ENCODE measurements around the gene SDS.
A peak's percentile ranks its signal among the peaks of the same experiment; 100 is the strongest.

The SDS gene

DNA sequence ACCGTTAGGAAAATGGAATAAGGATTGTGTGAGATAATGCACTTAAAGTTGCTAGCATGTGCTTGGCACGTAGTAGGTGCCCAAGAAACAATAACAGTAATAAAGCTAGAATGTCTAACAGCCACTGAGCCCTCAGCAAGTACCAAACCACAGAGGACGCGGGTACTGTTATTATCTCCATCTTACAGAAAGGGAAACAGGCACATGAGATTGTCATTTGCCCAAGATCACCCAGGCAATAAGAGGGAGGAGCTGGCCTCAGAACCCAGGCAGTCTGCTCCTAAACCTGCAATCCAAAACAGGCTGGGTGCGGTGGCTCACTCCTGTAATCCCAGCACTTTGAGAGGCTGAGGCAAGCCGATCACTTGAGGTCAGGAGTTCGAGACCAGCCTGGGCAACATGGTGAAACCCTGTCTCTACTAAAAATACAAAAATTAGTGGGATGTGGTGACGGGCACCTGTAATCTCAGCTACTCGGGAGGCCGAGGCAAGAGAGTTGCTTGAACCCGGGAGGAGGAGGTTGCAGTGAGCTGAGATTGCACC is 5.1 kb upstream of the SDS start:
- no peaks in the 10 kb centered on the region for H3K9me3 ChIP-seq (ENCODE audit: control insufficient read depth, low read length)
- 96% methylated on average over 10 of the region's 11 CpGs for WGBS
- no peak for DNase-seq
- no peak overlapping the region for H3K14ac ChIP-seq (ENCODE audit: low read length in 2 of 2)
- no peaks in the 10 kb centered on the region for H3K27me3 ChIP-seq (ENCODE audit: control insufficient read depth in 1 of 2, insufficient read depth in 1 of 2, low read length in 2 of 2)
- no peak overlapping the region for H2BK120ac ChIP-seq (ENCODE audit: low read depth, low read length)
- H3K4me2 ChIP-seq (ENCODE audit: low read length, poor library complexity, severe bottlenecking) = no peak overlapping the region
- H3K79me1 ChIP-seq (replicated peaks; ENCODE audit: low read length, poor library complexity, severe bottlenecking) = no peaks in the 10 kb centered on the region
- H2AK5ac ChIP-seq (ENCODE audit: low read length, severe bottlenecking) = no peak overlapping the region
- no peak overlapping the region for H4K91ac ChIP-seq (ENCODE audit: low read length)
- peaks cover 6% of the 10 kb centered on the region for H3K4me1 ChIP-seq (ENCODE audit: control insufficient read depth, insufficient read depth, low read depth, low read length)
- no peak overlapping the region for H3K27ac ChIP-seq (ENCODE audit: low read length, poor library complexity, severe bottlenecking)
- H3K23ac ChIP-seq (ENCODE audit: low read length in 2 of 2) = no peak overlapping the region
- no peak overlapping the region for H2BK15ac ChIP-seq (ENCODE audit: low read depth, poor library complexity, severe bottlenecking)
- no peaks in the 10 kb centered on the region for H3K36me3 ChIP-seq (ENCODE audit: control insufficient read depth in 1 of 2, insufficient read depth in 2 of 2, low read depth in 1 of 2, low read length in 2 of 2)
- no peak overlapping the region for H2AFZ ChIP-seq (ENCODE audit: low read depth, low read length)
- no peak overlapping the region for H3K4ac ChIP-seq (ENCODE audit: low read depth in 1 of 2, low read length in 2 of 2)
- no peak overlapping the region for H3K4me3 ChIP-seq (ENCODE audit: insufficient read depth in 1 of 2, low read depth in 1 of 2, low read length in 2 of 2)
- no peak overlapping the region for H3K9ac ChIP-seq (ENCODE audit: low read length)
- H2BK12ac ChIP-seq (ENCODE audit: low read length in 2 of 2) = no peak overlapping the region
- no peak overlapping the region for H2BK5ac ChIP-seq (ENCODE audit: low read depth, low read length, poor library complexity, severe bottlenecking)
- no peak overlapping the region for H3K18ac ChIP-seq (ENCODE audit: low read depth in 1 of 2, low read length in 2 of 2)
- H4K8ac ChIP-seq (ENCODE audit: low read length) = no peak overlapping the region

DNA sequence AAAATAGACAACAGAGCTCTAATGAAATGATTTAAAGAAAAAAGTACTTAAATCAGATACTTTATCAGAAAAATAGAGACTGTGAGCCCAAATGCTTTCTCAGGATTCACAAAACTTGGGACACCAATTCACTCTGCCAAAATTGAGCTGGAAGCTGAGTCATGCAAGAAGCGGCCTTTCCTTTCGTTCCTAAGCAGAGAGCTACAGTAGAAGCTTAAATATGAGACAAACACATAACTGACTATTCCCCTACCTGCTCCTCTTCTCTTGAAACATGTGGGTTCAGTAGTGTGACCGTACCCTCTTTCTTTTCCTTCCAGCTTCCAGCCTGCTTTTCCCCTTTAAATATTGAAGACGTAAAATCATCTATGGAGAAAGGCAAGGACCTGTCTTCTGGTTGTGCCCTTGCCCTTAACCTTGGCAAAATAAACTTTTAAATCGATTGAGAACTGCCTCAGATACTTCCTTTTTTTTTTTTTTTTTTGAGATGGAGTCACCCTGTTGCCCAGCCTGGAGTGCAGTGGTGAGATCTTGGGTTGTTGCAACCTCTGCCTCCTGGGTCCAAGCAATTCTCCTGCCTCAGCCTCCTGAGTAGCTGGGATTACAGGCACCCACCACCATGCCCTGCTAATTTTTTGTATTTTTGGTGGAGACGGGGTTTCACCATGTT is 4.4 kb upstream of the SDS start:
- H3K9me3 ChIP-seq (ENCODE audit: control insufficient read depth, low read length) = no peaks in the 10 kb centered on the region
- no peak overlapping the region for H2BK120ac ChIP-seq (ENCODE audit: low read depth, low read length)
- no peaks in the 10 kb centered on the region for H3K79me1 ChIP-seq (replicated peaks; ENCODE audit: low read length, poor library complexity, severe bottlenecking)
- no peak for DNase-seq
- H3K36me3 ChIP-seq (ENCODE audit: control insufficient read depth in 1 of 2, insufficient read depth in 2 of 2, low read depth in 1 of 2, low read length in 2 of 2) = no peaks in the 10 kb centered on the region
- H4K91ac ChIP-seq (ENCODE audit: low read length) = no peak overlapping the region
- H2AK5ac ChIP-seq (ENCODE audit: low read length, severe bottlenecking) = no peak overlapping the region
- no peak overlapping the region for H3K4me3 ChIP-seq (ENCODE audit: insufficient read depth in 1 of 2, low read depth in 1 of 2, low read length in 2 of 2)
- no peak overlapping the region for H2BK12ac ChIP-seq (ENCODE audit: low read length in 2 of 2)
- no peak overlapping the region for H3K18ac ChIP-seq (ENCODE audit: low read depth in 1 of 2, low read length in 2 of 2)
- H3K27me3 ChIP-seq (ENCODE audit: control insufficient read depth in 1 of 2, insufficient read depth in 1 of 2, low read length in 2 of 2) = no peaks in the 10 kb centered on the region
- H3K27ac ChIP-seq (ENCODE audit: low read length, poor library complexity, severe bottlenecking) = no peak overlapping the region
- H4K8ac ChIP-seq (ENCODE audit: low read length) = no peak overlapping the region
- H3K23ac ChIP-seq (ENCODE audit: low read length in 2 of 2) = no peak overlapping the region
- H3K4me1 ChIP-seq (ENCODE audit: control insufficient read depth, insufficient read depth, low read depth, low read length) = peaks cover 2% of the 10 kb centered on the region
- no peak overlapping the region for H3K14ac ChIP-seq (ENCODE audit: low read length in 2 of 2)
- H2BK5ac ChIP-seq (ENCODE audit: low read depth, low read length, poor library complexity, severe bottlenecking) = no peak overlapping the region
- H3K4ac ChIP-seq (ENCODE audit: low read depth in 1 of 2, low read length in 2 of 2) = no peak overlapping the region
- no peak overlapping the region for H3K4me2 ChIP-seq (ENCODE audit: low read length, poor library complexity, severe bottlenecking)
- H2BK15ac ChIP-seq (ENCODE audit: low read depth, poor library complexity, severe bottlenecking) = no peak overlapping the region
- no peak overlapping the region for H2AFZ ChIP-seq (ENCODE audit: low read depth, low read length)
- H3K9ac ChIP-seq (ENCODE audit: low read length) = peak overlapping the region; percentile 73
- WGBS = 78% methylated on average over 6 of the region's 6 CpGs

DNA sequence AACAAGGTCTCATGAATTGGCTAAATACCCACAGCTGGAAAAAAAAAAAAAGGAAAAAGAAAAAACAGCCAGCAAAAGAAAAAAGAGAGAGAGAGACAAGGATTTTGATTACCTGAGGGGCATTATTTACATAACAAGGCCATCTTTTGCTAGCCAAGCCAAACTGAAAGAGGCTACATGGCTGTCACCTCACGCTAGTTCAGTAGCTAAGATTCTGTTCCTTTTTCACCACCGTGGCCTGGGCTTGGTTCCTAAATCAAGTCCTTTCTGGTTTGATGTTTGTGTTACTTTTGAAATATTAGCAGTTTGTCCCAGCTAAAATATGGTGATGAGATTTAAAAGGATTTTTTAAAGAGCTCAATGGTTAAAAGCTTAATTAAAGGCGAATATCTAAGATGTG is 2.0 kb upstream of the SDS start:
- Histone ChIP-seq H4K8ac (ENCODE audit: low read length) (no peak overlapping the region), H3K79me1 (replicated peaks; ENCODE audit: low read length, poor library complexity, severe bottlenecking) (no peaks in the 10 kb centered on the region), H3K4me3 (ENCODE audit: insufficient read depth in 1 of 2, low read depth in 1 of 2, low read length in 2 of 2) (no peak overlapping the region), H3K9ac (ENCODE audit: low read length) (no peak overlapping the region), H3K14ac (ENCODE audit: low read length in 2 of 2) (no peak overlapping the region), H3K36me3 (ENCODE audit: control insufficient read depth in 1 of 2, insufficient read depth in 2 of 2, low read depth in 1 of 2, low read length in 2 of 2) (no peaks in the 10 kb centered on the region), H2BK15ac (ENCODE audit: low read depth, poor library complexity, severe bottlenecking) (no peak overlapping the region), H3K4me2 (ENCODE audit: low read length, poor library complexity, severe bottlenecking) (no peak overlapping the region), H3K27ac (ENCODE audit: low read length, poor library complexity, severe bottlenecking) (no peak overlapping the region), H3K23ac (ENCODE audit: low read length in 2 of 2) (no peak overlapping the region), H2BK120ac (ENCODE audit: low read depth, low read length) (no peak overlapping the region), H2AFZ (ENCODE audit: low read depth, low read length) (no peak overlapping the region), H3K18ac (ENCODE audit: low read depth in 1 of 2, low read length in 2 of 2) (no peak overlapping the region), H3K27me3 (ENCODE audit: control insufficient read depth in 1 of 2, insufficient read depth in 1 of 2, low read length in 2 of 2) (no peaks in the 10 kb centered on the region), H2BK5ac (ENCODE audit: low read depth, low read length, poor library complexity, severe bottlenecking) (no peak overlapping the region), H4K91ac (ENCODE audit: low read length) (no peak overlapping the region), H3K4ac (ENCODE audit: low read depth in 1 of 2, low read length in 2 of 2) (no peak overlapping the region), H2BK12ac (ENCODE audit: low read length in 2 of 2) (no peak overlapping the region), H2AK5ac (ENCODE audit: low read length, severe bottlenecking) (no peak overlapping the region), H3K9me3 (ENCODE audit: control insufficient read depth, low read length) (no peaks in the 10 kb centered on the region), H3K4me1 (ENCODE audit: control insufficient read depth, insufficient read depth, low read depth, low read length) (peaks cover 2% of the 10 kb centered on the region)
- WGBS = 86% methylated on average over 3 of the region's 3 CpGs
- no peak for DNase-seq

DNA sequence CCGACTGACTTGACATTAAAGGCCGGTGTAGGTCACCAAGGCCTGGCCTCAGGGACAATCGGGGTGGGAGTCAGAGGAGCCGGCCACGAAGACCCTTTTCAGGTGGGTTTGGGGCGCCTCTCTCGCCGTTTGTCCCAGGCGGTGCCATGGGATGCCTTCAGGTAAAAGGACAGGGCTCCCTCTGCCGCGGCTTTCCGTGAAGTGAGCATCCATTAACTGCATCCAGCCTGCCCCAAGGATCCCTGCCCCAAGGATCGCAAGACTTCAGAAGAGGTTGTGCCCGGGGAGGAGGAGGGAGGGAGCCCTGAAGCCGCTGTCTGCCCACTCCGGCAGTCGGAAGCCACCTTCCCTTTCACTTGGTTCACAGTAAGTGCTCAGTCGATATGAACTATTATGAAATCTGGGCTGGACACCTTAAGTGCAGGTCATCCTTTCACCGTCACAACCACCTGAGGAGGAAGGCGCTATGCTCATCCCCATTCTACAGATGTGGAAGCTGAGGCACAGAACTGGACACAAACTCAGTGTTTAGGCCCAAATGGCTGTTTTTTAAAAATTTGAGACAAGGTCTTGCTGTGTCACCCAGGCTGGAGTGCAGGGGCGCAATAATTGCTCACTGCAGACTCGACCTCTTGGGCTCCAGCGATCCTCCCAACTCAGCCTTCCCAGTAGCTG is 964 bp downstream of the SDS start:
- Histone ChIP-seq H3K23ac (ENCODE audit: low read length in 2 of 2) (no peak overlapping the region), H3K4me3 (ENCODE audit: insufficient read depth in 1 of 2, low read depth in 1 of 2, low read length in 2 of 2) (no peak overlapping the region), H3K27me3 (ENCODE audit: control insufficient read depth in 1 of 2, insufficient read depth in 1 of 2, low read length in 2 of 2) (peaks cover 11 to 19% of the 10 kb centered on the region in 2 experiments), H2BK12ac (ENCODE audit: low read length in 2 of 2) (no peak overlapping the region), H3K79me1 (replicated peaks; ENCODE audit: low read length, poor library complexity, severe bottlenecking) (no peaks in the 10 kb centered on the region), H4K8ac (ENCODE audit: low read length) (no peak overlapping the region), H3K36me3 (ENCODE audit: control insufficient read depth in 1 of 2, insufficient read depth in 2 of 2, low read depth in 1 of 2, low read length in 2 of 2) (no peaks in the 10 kb centered on the region), H3K9ac (ENCODE audit: low read length) (no peak overlapping the region), H3K18ac (ENCODE audit: low read depth in 1 of 2, low read length in 2 of 2) (no peak overlapping the region), H3K27ac (ENCODE audit: low read length, poor library complexity, severe bottlenecking) (no peak overlapping the region), H3K4me1 (ENCODE audit: control insufficient read depth, insufficient read depth, low read depth, low read length) (no peaks in the 10 kb centered on the region), H4K91ac (ENCODE audit: low read length) (no peak overlapping the region), H2BK5ac (ENCODE audit: low read depth, low read length, poor library complexity, severe bottlenecking) (no peak overlapping the region), H2BK120ac (ENCODE audit: low read depth, low read length) (no peak overlapping the region), H2AK5ac (ENCODE audit: low read length, severe bottlenecking) (no peak overlapping the region), H2AFZ (ENCODE audit: low read depth, low read length) (no peak overlapping the region), H2BK15ac (ENCODE audit: low read depth, poor library complexity, severe bottlenecking) (no peak overlapping the region), H3K4me2 (ENCODE audit: low read length, poor library complexity, severe bottlenecking) (no peak overlapping the region), H3K14ac (ENCODE audit: low read length in 2 of 2) (no peak overlapping the region), H3K9me3 (ENCODE audit: control insufficient read depth, low read length) (no peaks in the 10 kb centered on the region), H3K4ac (ENCODE audit: low read depth in 1 of 2, low read length in 2 of 2) (no peak overlapping the region)
- WGBS = 95% methylated on average over 23 of the region's 23 CpGs
- DNase-seq = no peak

All from mesenchymal stem cell (in vitro differentiated cells and primary cell).